Activated naive CD4-positive, alpha-beta T cell treated with anti-CD3 and anti-CD28 coated beads, Interleukin-2, amount 50 U/mL, for 24 hours (primary cell): ENCODE data around the gene SLAMF1.
"Not testable (repeated sequence)": the region's sequence is repeated elsewhere in the genome, so short reads cannot be mapped to it uniquely, and the experiment has no call there.

Experiments used
- H3K27ac Mint-ChIP-seq: one replicate; pipeline ENCODE4 v1.8.0; 2021; ENCODE audit warnings: mild to moderate bottlenecking, mixed read lengths
- H3K27me3 Mint-ChIP-seq: one replicate; pipeline ENCODE4 v1.8.0; 2021; ENCODE audit warnings: mixed read lengths
- H3K36me3 Mint-ChIP-seq: one replicate; pipeline ENCODE4 v1.8.0; 2021; ENCODE audit warnings: mixed read lengths
- H3K4me1 Mint-ChIP-seq: one replicate; pipeline ENCODE4 v1.8.0; 2021; ENCODE audit warnings: mixed read lengths
- H3K4me3 Mint-ChIP-seq: one replicate; pipeline ENCODE4 v1.8.0; 2021; ENCODE audit warnings: mild to moderate bottlenecking, mixed read lengths
- H3K9me3 Mint-ChIP-seq: one replicate; pipeline ENCODE4 v1.8.0; 2021; ENCODE audit warnings: mixed read lengths

The SLAMF1 gene

DNA sequence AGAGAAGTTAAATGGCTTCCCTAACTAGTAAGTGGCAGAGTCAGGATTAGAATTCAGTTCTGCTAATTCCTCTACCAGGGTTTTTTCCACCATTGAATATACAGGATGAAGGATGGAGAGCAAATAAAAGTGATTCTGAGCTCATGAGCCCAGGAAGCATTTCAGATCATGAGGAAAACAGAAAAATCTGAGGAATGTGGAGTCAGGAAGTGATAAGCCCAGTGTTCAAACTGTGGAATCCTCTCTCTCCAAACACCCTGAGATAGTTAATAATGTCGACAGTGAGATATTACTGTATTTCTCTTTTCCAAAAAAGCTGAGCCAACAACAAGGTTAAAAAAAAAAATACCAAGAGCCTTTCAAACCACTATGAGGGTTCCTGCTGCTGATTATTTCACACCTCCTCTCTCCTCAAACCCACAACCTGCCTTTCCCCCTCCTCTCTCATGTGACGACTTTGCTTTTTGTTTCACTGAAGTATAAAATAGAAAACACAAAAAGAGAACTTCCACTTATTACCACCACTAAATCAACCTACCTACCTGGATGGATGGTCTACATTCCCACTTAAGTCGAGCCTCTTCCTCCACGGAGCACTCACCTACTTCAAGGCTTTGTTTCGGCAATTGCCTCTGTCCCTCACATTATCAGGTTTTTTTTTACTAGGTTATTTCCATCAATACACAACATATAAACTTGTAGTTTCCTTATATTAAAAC is 8.9 kb downstream of the SLAMF1 start:
- Mint-ChIP-seq H3K27me3 (no peaks in the 10 kb centered on the region), H3K36me3 (peaks cover 49% of the 10 kb centered on the region), H3K27ac (peak overlapping the region; percentile 95), H3K9me3 (peaks cover 4% of the 10 kb centered on the region), H3K4me1 (peaks cover 95% of the 10 kb centered on the region), H3K4me3 (peak overlapping the region; percentile 82)

DNA sequence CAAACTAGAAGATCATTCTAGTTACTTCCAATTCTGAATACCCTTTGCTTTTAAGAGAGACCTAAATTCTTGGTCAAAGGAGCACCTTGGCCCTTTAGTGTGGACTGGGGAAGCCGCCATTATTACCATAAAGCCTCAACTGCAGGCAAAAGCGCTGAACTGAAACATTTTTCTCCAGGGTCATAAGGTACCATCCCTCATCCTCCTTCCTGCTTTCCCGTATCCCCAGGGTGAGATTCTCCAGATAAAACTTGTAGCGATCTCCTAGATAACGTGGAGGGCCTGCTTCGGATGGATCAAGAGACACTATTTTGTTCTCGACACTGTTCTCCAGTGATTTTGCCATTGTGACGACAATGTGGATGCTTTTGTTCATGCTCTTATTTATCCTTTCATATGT is 9.8 kb downstream of the SLAMF1 start:
- Mint-ChIP-seq H3K36me3 (peaks cover 51% of the 10 kb centered on the region), H3K4me1 (peaks cover 94% of the 10 kb centered on the region), H3K27ac (peak overlapping the region; percentile 75), H3K27me3 (no peaks in the 10 kb centered on the region), H3K4me3 (peak overlapping the region; percentile 82), H3K9me3 (peaks cover 4% of the 10 kb centered on the region)

DNA sequence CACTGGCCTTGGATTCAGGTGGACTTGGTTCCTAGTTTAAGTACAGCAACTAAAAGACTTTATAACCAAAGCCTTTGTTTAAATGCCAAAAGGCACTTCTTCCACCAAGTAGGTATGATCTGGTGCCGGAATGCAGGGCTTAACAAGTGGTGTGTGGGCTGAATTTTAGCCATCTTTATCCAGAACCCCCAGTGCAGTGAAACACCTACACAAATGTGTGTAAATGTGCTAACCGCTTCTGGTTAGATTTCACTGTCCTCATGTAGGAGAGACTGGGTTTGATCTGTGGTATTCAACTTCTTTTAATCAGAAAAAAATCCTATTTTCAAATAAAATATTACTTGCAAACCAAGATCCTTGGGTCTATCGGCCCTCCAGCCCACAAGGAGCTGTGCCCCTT is 10.3 kb downstream of the SLAMF1 start:
- H3K9me3 Mint-ChIP-seq: peaks cover 4% of the 10 kb centered on the region
- H3K27ac Mint-ChIP-seq: peak overlapping the region; percentile 35
- no peak overlapping the region for H3K4me3 Mint-ChIP-seq
- no peaks in the 10 kb centered on the region for H3K27me3 Mint-ChIP-seq
- H3K4me1 Mint-ChIP-seq: peaks cover 94% of the 10 kb centered on the region
- H3K36me3 Mint-ChIP-seq: peaks cover 55% of the 10 kb centered on the region

DNA sequence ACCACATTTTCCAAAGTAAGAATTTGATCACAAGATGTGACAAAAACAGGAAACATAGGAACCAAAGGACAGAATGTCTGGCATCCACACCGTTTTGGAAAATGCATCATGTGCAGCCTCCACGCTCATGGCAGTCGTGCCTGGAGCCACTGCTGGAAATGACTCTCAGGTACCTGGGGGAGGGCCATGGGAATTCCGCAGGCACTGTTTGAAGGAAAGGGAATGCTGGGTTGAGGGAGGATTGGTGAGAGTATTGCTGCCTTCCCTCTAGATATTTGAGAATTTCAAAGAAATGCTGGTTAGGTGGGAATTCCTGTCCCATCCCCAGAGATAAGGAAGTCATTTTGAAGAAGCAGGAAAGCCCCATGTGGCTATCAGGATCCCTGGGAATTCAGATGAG is 10.8 kb downstream of the SLAMF1 start:
- H3K9me3 Mint-ChIP-seq: peaks cover 4% of the 10 kb centered on the region
- peaks cover 94% of the 10 kb centered on the region for H3K4me1 Mint-ChIP-seq
- no peak overlapping the region for H3K4me3 Mint-ChIP-seq
- H3K27me3 Mint-ChIP-seq: no peaks in the 10 kb centered on the region
- peak overlapping the region; percentile 55 for H3K27ac Mint-ChIP-seq
- peaks cover 59% of the 10 kb centered on the region for H3K36me3 Mint-ChIP-seq

DNA sequence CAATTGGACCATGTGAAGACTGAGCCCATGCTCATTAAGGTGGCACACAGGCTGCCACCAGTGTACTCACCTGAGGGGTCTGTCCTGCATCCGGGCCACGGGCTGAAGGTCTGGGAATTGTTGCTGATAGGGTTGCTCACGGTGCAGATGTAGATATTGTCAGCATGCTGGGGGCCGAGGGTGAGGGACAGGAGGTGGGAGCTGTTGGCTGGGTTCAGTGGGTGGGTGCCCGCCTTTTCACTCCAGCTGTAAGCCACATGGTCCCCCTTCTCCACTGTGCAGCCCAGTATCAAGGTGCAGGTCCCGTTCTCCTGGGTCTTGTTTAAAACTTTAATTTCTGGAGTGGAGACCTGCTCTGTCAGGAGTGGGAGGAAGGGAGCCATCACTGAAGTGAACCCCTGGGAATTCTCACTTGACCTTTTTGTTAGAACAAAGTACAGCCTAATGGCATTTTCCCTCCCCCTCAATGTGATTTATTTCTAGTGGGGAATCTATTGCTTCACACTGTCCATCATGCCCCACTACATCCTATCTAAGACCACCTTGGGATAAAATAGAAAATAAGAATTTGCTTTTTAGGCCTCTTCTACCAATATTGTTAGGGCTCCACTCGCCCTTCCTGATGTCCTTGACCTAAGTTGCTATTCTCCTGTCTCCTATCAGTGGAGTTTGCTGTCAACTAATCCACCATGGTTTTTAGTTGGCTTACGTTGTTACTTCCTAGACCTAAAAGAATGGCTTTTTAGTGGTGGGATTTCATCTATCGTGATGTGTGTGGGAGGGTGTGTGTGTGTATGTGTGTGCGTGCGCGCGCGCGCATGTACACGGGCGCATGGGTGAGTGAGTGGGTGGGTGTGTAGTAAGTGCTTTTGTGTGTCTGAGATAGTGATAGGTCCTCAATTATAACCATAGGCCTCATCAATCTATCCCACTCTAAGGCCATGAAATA is 12.0 kb downstream of the SLAMF1 start:
- Mint-ChIP-seq H3K27ac (peak overlapping the region; percentile 84), H3K27me3 (no peaks in the 10 kb centered on the region), H3K9me3 (peaks cover 4% of the 10 kb centered on the region), H3K4me1 (peaks cover 95% of the 10 kb centered on the region), H3K36me3 (peaks cover 59% of the 10 kb centered on the region), H3K4me3 (peak overlapping the region; percentile 33)

DNA sequence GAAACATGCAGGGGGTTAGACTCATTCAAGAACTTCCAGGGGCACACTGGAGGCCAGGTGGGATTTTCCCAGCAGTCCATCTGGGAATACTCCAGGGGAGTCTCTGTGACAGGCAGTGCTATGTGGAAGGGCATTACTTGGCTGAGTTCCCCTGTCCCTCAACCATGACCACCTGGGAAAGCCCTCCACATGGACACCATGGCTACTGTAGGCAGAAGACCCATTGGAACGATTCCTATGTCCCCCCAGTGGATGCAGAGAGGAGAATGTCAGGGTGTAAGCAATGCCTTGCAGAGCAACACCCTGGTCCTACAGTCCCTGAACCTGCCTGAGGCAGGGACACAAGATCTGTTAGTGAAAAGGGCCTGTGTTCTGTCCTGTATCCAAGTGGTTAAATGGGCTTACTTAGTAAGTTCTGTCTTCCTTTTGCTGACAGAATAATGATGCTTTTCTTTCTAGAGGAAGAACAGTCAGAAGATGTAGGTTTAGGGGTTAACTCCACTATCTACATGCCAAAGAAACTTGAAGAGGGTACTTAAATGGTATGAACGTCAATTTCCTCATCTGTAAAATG is 13.4 kb downstream of the SLAMF1 start:
- H3K4me1 Mint-ChIP-seq: peaks cover 93% of the 10 kb centered on the region
- H3K4me3 Mint-ChIP-seq: peak overlapping the region; percentile 78
- peak overlapping the region; percentile 94 for H3K27ac Mint-ChIP-seq
- no peaks in the 10 kb centered on the region for H3K9me3 Mint-ChIP-seq
- no peaks in the 10 kb centered on the region for H3K27me3 Mint-ChIP-seq
- H3K36me3 Mint-ChIP-seq: peaks cover 54% of the 10 kb centered on the region

DNA sequence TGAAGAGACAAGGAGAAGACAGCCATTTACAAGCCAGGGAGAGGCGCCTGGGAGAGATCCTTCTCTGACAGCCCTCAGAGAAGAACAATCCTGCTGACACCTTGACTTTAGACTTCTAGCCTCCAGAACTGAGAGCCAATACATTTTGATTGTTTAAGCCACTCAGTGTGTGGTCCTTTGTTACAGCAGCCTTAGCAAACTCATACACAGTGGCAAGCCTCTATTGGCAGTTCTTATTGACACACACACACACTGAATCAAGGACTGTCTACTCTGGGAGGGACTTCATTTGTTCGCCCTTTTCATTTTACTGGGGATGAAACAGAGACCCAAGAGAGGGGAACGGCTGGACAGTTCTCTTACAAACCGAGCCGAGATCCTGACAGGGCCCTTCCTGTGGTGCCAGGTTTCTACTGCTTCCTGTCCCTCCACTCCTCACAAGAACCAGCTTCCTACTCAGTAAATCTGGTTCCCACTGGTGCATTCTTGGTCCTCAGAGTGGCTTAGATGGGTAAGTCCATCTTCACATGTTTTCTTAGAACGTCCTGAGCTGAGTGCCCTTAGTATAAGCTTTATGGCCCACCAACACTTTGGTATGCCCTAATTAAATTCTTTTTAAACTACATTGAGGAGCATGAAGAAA is 14.7 kb downstream of the SLAMF1 start:
- no peaks in the 10 kb centered on the region for H3K9me3 Mint-ChIP-seq
- peaks cover 57% of the 10 kb centered on the region for H3K36me3 Mint-ChIP-seq
- peak overlapping the region; percentile 40 for H3K4me3 Mint-ChIP-seq
- peaks cover 93% of the 10 kb centered on the region for H3K4me1 Mint-ChIP-seq
- peak overlapping the region; percentile 81 for H3K27ac Mint-ChIP-seq
- no peaks in the 10 kb centered on the region for H3K27me3 Mint-ChIP-seq

DNA sequence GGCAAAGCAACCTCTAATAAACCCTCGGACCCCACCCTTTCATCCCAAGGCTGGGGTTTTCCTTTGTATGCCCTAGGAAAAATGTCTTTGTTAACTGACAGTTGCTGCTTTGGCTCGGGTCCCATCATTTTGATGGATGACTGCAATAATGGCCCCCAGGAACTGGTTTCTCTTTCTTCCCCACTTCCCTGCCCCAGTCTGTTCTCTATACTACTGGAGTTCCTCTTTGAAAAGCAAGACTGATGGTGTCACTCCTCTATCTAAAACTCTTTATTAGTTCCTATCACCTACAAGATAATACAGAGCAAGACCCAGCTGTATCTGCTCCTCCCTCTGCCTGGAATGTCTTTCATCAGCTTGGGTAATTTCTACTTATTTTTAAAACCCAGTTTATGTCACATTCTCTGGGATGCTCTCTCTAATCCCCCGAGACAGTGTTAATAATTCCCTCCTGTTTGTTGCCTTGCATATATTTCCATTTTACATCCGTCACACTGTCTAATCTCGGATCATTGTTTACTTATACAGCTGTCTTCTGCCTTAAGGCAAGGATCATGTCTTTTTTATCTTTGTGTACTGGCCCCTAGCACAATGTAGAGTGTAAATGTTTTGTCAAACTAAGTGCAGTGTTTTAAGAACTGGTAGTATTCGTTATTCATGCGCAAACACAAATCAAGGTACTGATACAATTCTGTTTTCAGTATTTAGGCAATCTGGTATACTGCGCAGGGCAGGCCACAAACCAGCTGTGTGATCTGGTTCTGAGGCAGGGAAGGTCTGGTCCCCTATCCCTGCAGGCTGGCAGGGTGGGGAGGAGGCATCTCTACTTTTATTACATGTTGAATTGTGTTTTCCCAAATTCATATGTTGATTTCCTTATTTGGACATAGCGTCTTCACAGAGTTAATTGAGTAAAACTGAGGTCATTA is 16.1 kb downstream of the SLAMF1 start:
- peaks cover 93% of the 10 kb centered on the region for H3K4me1 Mint-ChIP-seq
- no peaks in the 10 kb centered on the region for H3K27me3 Mint-ChIP-seq
- H3K9me3 Mint-ChIP-seq: no peaks in the 10 kb centered on the region
- peak overlapping the region; percentile 55 for H3K4me3 Mint-ChIP-seq
- peak overlapping the region; percentile 81 for H3K27ac Mint-ChIP-seq
- peaks cover 56% of the 10 kb centered on the region for H3K36me3 Mint-ChIP-seq

DNA sequence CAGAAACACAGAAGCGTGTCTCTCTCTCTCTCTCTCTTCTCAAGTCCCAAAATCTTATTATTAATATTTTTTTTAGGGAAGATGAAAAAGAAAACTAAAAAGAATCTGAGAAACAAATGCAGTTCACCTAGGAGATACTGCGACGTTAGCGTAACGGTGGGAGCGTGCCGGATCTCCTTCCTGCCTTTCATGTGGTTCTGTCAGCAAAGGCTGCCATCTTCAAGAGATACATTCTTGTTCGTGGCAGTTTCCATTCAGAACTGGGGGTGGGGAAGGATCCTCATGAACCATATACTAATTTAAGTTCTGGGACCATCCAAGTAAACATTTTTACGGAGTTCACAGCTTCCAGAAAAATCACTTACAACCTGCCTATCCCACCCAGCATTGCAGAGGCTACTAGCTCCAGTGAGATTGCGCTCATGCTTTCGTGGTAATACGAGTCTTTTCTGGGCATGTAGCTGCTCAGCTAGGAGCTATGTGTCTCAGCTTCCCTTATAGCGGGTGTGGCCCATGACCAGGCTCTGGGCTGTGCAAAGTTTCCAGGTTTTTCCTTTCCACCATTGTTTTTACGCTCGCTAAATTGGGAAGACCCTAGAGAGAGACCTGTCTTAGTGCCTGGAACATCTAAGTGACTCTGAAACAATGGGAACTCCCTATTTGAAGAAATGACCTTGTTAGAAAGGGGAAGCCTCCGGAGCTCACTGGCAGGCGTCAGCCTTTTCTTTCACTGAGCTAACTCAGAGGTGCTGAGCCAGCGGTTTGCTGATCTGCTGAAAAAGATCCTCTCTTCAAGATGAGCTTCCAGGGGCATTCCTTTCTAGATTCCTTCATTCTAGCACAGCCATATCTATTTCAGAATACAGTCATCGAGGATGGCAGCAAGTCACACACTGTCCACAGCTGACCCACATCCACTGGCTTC is 17.3 kb downstream of the SLAMF1 start:
- no peaks in the 10 kb centered on the region for H3K9me3 Mint-ChIP-seq
- H3K4me1 Mint-ChIP-seq: peaks cover 97% of the 10 kb centered on the region
- peak overlapping the region; percentile 81 for H3K27ac Mint-ChIP-seq
- H3K36me3 Mint-ChIP-seq: peaks cover 60% of the 10 kb centered on the region
- no peaks in the 10 kb centered on the region for H3K27me3 Mint-ChIP-seq
- peak overlapping the region; percentile 73 for H3K4me3 Mint-ChIP-seq

DNA sequence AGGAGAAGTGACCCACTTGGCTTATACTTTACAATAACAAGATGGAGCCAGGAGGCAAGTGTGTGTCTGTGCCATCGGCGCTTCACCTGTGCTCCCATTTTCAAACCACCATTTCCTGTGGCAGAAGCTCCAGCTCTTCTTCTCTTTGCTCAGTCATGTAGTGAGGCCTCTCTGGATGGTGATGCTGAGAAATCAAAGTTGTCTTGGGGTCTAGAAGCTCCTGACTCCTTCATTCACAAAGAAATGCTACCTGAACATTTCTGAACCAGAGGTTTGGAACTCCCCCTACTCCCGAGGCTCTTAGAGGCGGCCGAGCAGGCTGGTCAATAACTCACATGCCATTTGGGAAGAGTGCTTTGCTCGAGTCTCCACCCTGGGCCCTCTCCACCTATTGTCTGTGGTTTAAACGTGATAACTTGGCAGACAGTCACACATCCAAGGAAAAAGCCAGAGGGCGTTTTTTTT is 18.0 kb downstream of the SLAMF1 start:
- Mint-ChIP-seq H3K4me1 (peaks cover 97% of the 10 kb centered on the region), H3K27me3 (no peaks in the 10 kb centered on the region), H3K27ac (peak overlapping the region; percentile 81), H3K36me3 (peaks cover 57% of the 10 kb centered on the region), H3K4me3 (peak overlapping the region; percentile 73), H3K9me3 (no peaks in the 10 kb centered on the region)

DNA sequence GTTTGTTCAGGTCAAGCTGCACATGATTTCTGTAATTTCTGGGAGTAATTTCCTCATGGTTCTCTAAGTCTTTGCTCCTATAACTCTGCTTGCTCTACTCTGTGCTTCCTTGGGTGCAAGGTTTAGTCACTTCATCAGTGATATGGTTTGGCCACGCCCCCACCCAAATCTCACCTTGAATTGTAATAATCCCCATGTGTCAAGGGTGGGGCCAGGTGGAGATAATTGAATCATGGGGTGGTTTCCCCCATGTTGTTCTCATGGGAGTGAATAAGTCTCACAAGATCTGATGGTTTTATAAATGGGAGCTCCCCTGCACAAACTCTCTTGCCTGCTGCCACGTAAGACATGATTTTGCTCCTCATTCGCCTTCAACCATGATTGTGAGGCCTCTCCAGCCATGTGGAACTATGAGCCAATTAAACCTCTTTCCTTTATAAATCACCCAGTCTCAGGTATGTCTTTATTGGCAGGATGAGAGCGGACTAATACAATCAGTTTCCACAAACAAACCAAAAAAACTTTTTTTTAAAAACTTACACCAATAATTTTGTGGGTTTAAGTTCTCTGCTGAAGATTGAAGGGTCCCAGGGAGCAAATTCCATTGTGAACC is 19.1 kb downstream of the SLAMF1 start:
- Mint-ChIP-seq H3K4me3 (peak overlapping the region; percentile 73), H3K27ac (peak overlapping the region; percentile 94), H3K36me3 (peaks cover 57% of the 10 kb centered on the region), H3K4me1 (peaks cover 97% of the 10 kb centered on the region)
- not testable (repeated sequence) for H3K9me3 Mint-ChIP-seq, H3K27me3 Mint-ChIP-seq

DNA sequence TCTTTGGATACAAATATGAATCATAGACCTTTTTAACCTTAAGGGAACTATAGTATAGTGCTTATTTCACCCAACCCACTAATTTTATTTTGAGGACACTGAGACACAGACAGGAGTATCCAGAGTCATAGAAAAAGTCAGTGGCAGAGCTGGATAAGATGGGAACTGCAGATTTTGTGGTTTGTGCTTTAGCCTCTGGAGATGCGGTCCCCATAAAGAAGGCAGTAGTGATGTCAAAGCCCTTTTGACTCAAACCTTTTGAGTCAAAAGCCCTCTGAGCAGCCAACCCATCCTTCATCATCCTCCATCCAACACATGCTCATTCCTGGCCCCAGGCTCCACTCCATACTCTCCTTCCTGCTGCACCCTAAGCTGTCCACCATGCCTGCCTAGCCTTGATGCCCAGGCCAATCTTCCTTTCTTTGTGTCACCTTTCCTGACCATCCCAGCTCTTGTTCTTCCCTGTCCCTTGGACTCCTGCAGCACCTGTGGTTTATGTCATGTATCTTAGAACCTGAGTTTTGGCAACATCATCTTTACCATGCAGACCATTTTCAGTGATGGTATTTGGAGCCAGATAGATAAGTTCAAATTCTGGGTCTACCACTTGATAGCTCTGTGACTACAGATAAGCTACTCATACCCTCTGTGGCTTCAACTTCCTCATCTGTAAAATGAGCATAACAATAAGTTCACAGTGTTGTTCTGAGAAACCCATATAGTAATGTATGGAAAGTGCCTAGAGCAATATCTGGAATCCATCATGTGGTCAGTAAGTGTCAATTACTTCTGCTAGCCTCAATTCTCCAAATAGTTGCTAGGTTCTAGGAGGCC is 20.1 kb downstream of the SLAMF1 start:
- peaks cover 4% of the 10 kb centered on the region for H3K9me3 Mint-ChIP-seq
- peaks cover 98% of the 10 kb centered on the region for H3K4me1 Mint-ChIP-seq
- H3K4me3 Mint-ChIP-seq: peak overlapping the region; percentile 59
- peaks cover 63% of the 10 kb centered on the region for H3K36me3 Mint-ChIP-seq
- peak overlapping the region; percentile 94 for H3K27ac Mint-ChIP-seq
- no peaks in the 10 kb centered on the region for H3K27me3 Mint-ChIP-seq
